HepG2 (cell line): ENCODE measurements around the gene DNAJC10. TPM values are rescaled to one million over a fixed set of nuclear protein-coding genes. Genes with fewer than 3 reads are reported as not detected.

Experiments
- ATAC-seq: fragments of 200-7000 bp; cut with Tn5 transposase; 3 replicates; pipeline ENCODE4 v1.9.1; 2020; ENCODE audit warnings: mild to moderate bottlenecking, moderate library complexity
- BruUV-seq: library from RNA; stranded (reverse); fragments of 400-500 nt; replicated peaks from 2 replicates; lab custom pipeline; 2021; lab: Mats Ljungman, UMichigan
- CTCF ChIA-PET: fragments of 300-600 bp; formaldehyde crosslinking; extraction: SDS; loops from one replicate; lab custom pipeline; 2021; ENCODE audit warnings: low total read pairs, inconsistent platforms, low intra/inter-chr PET ratio; lab: Yijun Ruan, JAX
- POLR2A ChIA-PET: fragments of 350-600 bp; sonication (Branson Sonifier 250); formaldehyde crosslinking; loops from one replicate; lab custom pipeline; 2020; ENCODE audit warnings: antibody characterized with exemption, inconsistent platforms; lab: Yijun Ruan, JAX
- DNase-seq: peaks from one replicate; pipeline ENCODE4 v3.0.0-alpha.2; 2015; ENCODE audit warnings: low spot score
- FAIRE-seq: peaks from 3 replicates; lab custom pipeline; 2011; peaks lifted over from hg19 to GRCh38; lab: Jason Lieb, UNC
- H2AFZ ChIP-seq: one replicate; pipeline ENCODE4 v1.6.1; 2011; ENCODE audit warnings: low read length, inconsistent platforms
- H3K27ac ChIP-seq: fragments of 300-600 bp; 3 replicates; pipeline ENCODE4 v1.8.0; 2011; ENCODE audit warnings: mixed run types, mild to moderate bottlenecking, mixed read lengths, low read length, inconsistent platforms; ENCODE audit not compliant: insufficient read depth; ENCODE audit errors: extremely low read length
- H3K27me3 ChIP-seq, 2 experiments: fragments of 200-600 bp in 1 of 2; 2 replicates in 1 of 2; 3 replicates in 1 of 2; pipeline versions ENCODE4 v1.6.0 to v1.8.0; 2011; ENCODE audit warnings: low read length in 2 of 2, mild to moderate bottlenecking in 2 of 2, moderate library complexity in 2 of 2, inconsistent platforms in 1 of 2; ENCODE audit not compliant: insufficient read depth in 2 of 2, control insufficient read depth in 1 of 2
- H3K36me3 ChIP-seq, 2 experiments: fragments of 200-600 bp in 1 of 2; replicated peaks in 1 of 2; 2 replicates in 1 of 2; 3 replicates in 1 of 2; pipeline versions ENCODE4 v1.5.1 to v1.8.0; 2011; ENCODE audit warnings: low read length in 2 of 2, inconsistent platforms in 1 of 2; ENCODE audit not compliant: insufficient read depth in 2 of 2, control insufficient read depth in 1 of 2
- H3K4me1 ChIP-seq: 2 replicates; pipeline ENCODE4 v1.5.1; 2012; ENCODE audit warnings: low read length, inconsistent platforms; ENCODE audit not compliant: insufficient read depth
- H3K4me2 ChIP-seq: 2 replicates; pipeline ENCODE4 v1.6.0; 2011; ENCODE audit warnings: low read depth, low read length, inconsistent platforms
- H3K4me3 ChIP-seq, 3 experiments: fragments of 200-600 bp in 1 of 3; sonication (generic), shearing (Covaris generic) in 1 of 3; replicated peaks in 1 of 3; 2 replicates each; pipeline ENCODE4 v1.5.1; 2011 to 2016; ENCODE audit warnings: low read length in 3 of 3, inconsistent platforms in 2 of 3, low read depth in 2 of 3, mild to moderate bottlenecking in 2 of 3, control low read depth in 1 of 3, mixed read lengths in 1 of 3; ENCODE audit not compliant: insufficient read depth in 1 of 3
- H3K79me2 ChIP-seq: one replicate; pipeline ENCODE4 v1.6.1; 2011; ENCODE audit warnings: low read length, inconsistent platforms; ENCODE audit not compliant: insufficient read depth
- H3K9ac ChIP-seq: 2 replicates; pipeline ENCODE4 v1.6.0; 2011; ENCODE audit warnings: mild to moderate bottlenecking, low read depth, low read length, inconsistent platforms; ENCODE audit not compliant: insufficient read depth
- H3K9me3 ChIP-seq: 2 replicates; pipeline ENCODE4 v1.5.1; 2012; ENCODE audit warnings: mild to moderate bottlenecking, low read length
- H4K20me1 ChIP-seq: 2 replicates; pipeline ENCODE4 v1.6.0; 2011; ENCODE audit warnings: inconsistent platforms, mild to moderate bottlenecking, low read length, moderate library complexity; ENCODE audit not compliant: insufficient read depth
- ZBTB40 ChIP-seq, 2 experiments: fragments of 450-650 bp in 1 of 2; sonication (generic) in 1 of 2; formaldehyde crosslinking in 1 of 2; IDR thresholded peaks; 2 replicates each; pipeline versions ENCODE4 v1.6.1 to v1.8.0; 2016 to 2022; ENCODE audit warnings: antibody characterized with exemption in 1 of 2, mild to moderate bottlenecking in 1 of 2, missing genetic modification reagents in 1 of 2
- ZNF780A ChIP-seq: sonication (generic); formaldehyde crosslinking; IDR thresholded peaks from 2 replicates; pipeline ENCODE4 v1.8.0; 2022; ENCODE audit warnings: mild to moderate bottlenecking, missing genetic modification reagents, moderate library complexity
- WGBS: methylation state at CpG from one replicate; pipeline ENCODE4 v1.1.6; 2017; ENCODE audit warnings: low lambda C conversion rate; 5-methylcytosine and 5-hydroxymethylcytosine counted together
- in situ Hi-C: cut with HindIII; loops from 2 replicates; pipeline ENCODE4 v1.10.0; 2017; ENCODE audit warnings: low pct_unique_long_range_greater_than_20kb; ENCODE audit not compliant: extremely low pct_ligation_motif_present
- intact Hi-C: fragments of 100-400 bp; cut with micrococcal nuclease; formaldehyde crosslinking; loops from one replicate; pipeline ENCODE4 v1.10.0; 2022; ENCODE audit not compliant: unreplicated experiment
- polyA plus RNA-seq, 8 experiments: library from polyadenylated mRNA; depleted of rRNA in 3 of 8; stranded (reverse) in 7 of 8; unstranded in 1 of 8; fragments of >200 nt; fragmentation: Illumina TruSeq in 4 of 8; extraction: Trizol in 4 of 8; gene quantifications; 2 replicates each; pipeline versions ENCODE4 v1.2.1 to v1.2.3, GENCODE V29; 2011 to 2016; ENCODE audit warnings: low read depth in 4 of 8, missing spikeins in 1 of 8, mixed read lengths in 1 of 8; ENCODE audit not compliant: insufficient read depth in 1 of 8
- total RNA-seq, 5 experiments: library from RNA; depleted of rRNA; stranded (reverse); fragments of >200 nt; fragmentation: Illumina TruSeq; extraction: Trizol; gene quantifications; 2 replicates each; pipeline ENCODE4 v1.2.3, GENCODE V29; 2016; ENCODE audit warnings: low read depth in 1 of 5
- TF ChIP-seq, protein P1 (sequence below): sonication (generic); formaldehyde crosslinking; IDR thresholded peaks from 2 replicates; pipeline ENCODE4 v1.8.0; 2022; ENCODE audit warnings: mild to moderate bottlenecking, missing genetic modification reagents, moderate library complexity

DNAJC10 gene
- total and polyA plus RNA-seq, 2 of the 13 experiments (the other 11 are each of a cell fraction or from before 2014, with no cell fraction given): 44.1 to 178 TPM

DNA sequence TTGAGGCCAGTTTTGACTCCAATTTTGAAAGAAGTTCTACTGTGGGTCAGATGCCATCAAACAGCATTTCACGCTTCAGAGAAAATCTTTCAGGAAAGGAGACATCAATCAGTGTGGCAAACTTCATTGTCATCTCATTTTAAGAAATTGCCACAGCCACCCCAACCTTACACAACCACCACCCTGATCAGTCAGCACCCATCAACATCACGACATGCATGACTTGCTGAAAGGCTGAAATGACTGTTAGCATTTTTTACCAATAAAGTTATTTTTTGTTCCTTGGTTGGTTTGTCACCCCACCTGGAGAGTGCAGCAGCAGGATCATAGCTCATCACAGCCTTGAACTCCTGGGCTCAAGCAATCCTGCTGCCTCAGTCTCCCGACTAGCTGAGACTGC, 10.4 kb downstream of the DNAJC10 start:
- intact Hi-C loops: loop anchor here (10.0 kb wide), 1 partner anchor 1038 kb away; no protein-coding TSS in a partner anchor
- H2AFZ ChIP-seq: no peak overlapping the region
- no peak for ATAC-seq

More for the DNA sequence above, 10.4 kb downstream of the DNAJC10 start:
- BruUV-seq: no TSS peak
- Histone ChIP-seq H3K9me3 (no peaks in the 10 kb centered on the region), H3K79me2 (no peaks in the 10 kb centered on the region), H3K27ac (no peak overlapping the region), H3K4me3 (no peak overlapping the region)
- no peak for FAIRE-seq
- CTCF ChIA-PET: no interaction called here
- WGBS: 97% methylated on average over 3 of the region's 3 CpGs
- POLR2A ChIA-PET: interaction anchor here (3.4 kb wide), 1 partner anchor 10 kb away, joined by 11 read pairs; the partner anchor contains the start of gene DNAJC10
- TF ChIP-seq ZNF780A (CRISPR knock-in tag): no peak
- TF ChIP-seq, protein P1, sequence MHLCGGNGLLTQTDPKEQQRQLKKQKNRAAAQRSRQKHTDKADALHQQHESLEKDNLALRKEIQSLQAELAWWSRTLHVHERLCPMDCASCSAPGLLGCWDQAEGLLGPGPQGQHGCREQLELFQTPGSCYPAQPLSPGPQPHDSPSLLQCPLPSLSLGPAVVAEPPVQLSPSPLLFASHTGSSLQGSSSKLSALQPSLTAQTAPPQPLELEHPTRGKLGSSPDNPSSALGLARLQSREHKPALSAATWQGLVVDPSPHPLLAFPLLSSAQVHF (CRISPR knock-in tag): no peak
- no peak for TF ChIP-seq ZBTB40 (IDR thresholded peaks at IDR 0.05)
- 0 out of 2 replicates have a peak, but pooled peaks have one; percentile 84 for TF ChIP-seq ZBTB40 (CRISPR knock-in tag; IDR thresholded peaks at IDR 0.05)
- TF ChIP-seq, all 625 proteins: peak for 1
- no peak overlapping the region for H3K4me2 ChIP-seq
- no peak overlapping the region for H3K9ac ChIP-seq
- H3K36me3 ChIP-seq: peaks cover 4 to 36% of the 10 kb centered on the region in 2 experiments; a peak in 4 of 5 replicates
- DNase-seq: no peak
- H3K27me3 ChIP-seq: no peaks in the 10 kb centered on the region
- H4K20me1 ChIP-seq: no peaks in the 10 kb centered on the region
- in situ Hi-C loops: no loop called here
- H3K4me1 ChIP-seq: peaks cover 8% of the 10 kb centered on the region; the same call in 1 of the 2 replicates
